HCT116 (cell line): ENCODE data around the gene IRAK2. TPM values are rescaled to one million over a fixed set of nuclear protein-coding genes. Genes with fewer than 3 reads are reported as not detected.

Source experiments
- ATAC-seq: fragments of 200-7000 bp; cut with Tn5 transposase; 2 replicates; pipeline ENCODE4 v1.9.1; 2020; ENCODE audit warnings: mild to moderate bottlenecking, moderate library complexity
- Bru-seq: library from RNA; stranded (reverse); fragments of 400-500 nt; gene quantifications from one replicate; lab custom pipeline; 2021; lab: Mats Ljungman, UMichigan
- BruChase-seq, 2 experiments: library from RNA; stranded (reverse); fragments of 400-500 nt; gene quantifications; one replicate each; lab custom pipeline; 2021; lab: Mats Ljungman, UMichigan
- BruUV-seq: library from RNA; stranded (reverse); fragments of 400-500 nt; replicated peaks from 2 replicates; lab custom pipeline; 2021; lab: Mats Ljungman, UMichigan
- CTCF ChIA-PET: fragments of 300-600 bp; sonication (Branson Sonifier 250); formaldehyde crosslinking; loops from one replicate; lab custom pipeline; 2021; ENCODE audit warnings: antibody characterized with exemption; lab: Charles Lee
- POLR2A ChIA-PET: fragments of 300-600, 350-600 bp; sonication (Branson Sonifier 250); formaldehyde crosslinking; loops from one replicate; lab custom pipeline; 2021; ENCODE audit warnings: antibody characterized with exemption; lab: Charles Lee
- RAD21 ChIA-PET, 2 experiments: fragments of 300-600 bp; sonication (Branson Sonifier 250); formaldehyde crosslinking; loops; one replicate each; lab custom pipeline; 2023; ENCODE audit warnings: low total read pairs in 2 of 2; ENCODE audit not compliant: uncharacterized antibody in 2 of 2, unreplicated experiment in 2 of 2, low non-redundant PET in 1 of 2; lab: Charles Lee
- DNase-seq: peaks from one replicate; pipeline ENCODE4 v3.0.0-alpha.2; 2010; ENCODE audit warnings: low read depth, low spot score
- H2AFZ ChIP-seq: fragments of 200-600 bp; shearing (Covaris generic), sonication (generic); 2 replicates; pipeline ENCODE4 v1.6.1; 2017; ENCODE audit warnings: low read depth, mixed run types, mixed read lengths, antibody characterized with exemption, low read length; ENCODE audit not compliant: poor library complexity, severe bottlenecking
- H3K27ac ChIP-seq: 2 replicates; pipeline ENCODE4 v1.5.1; 2012; ENCODE audit warnings: low read depth, low read length
- H3K27me3 ChIP-seq: fragments of 200-600 bp; sonication (generic); 2 replicates; pipeline ENCODE4 v1.6.1; 2016; ENCODE audit warnings: mixed run types, low read length, mixed read lengths; ENCODE audit not compliant: insufficient read depth
- H3K36me3 ChIP-seq, 2 experiments: fragments of 200-500 bp in 1 of 2; fragments of 200-600 bp in 1 of 2; sonication (Bioruptor generic) in 1 of 2; sonication (generic) in 1 of 2; 2 replicates each; pipeline versions ENCODE4 v1.5.1 to v1.6.1; 2014 to 2016; ENCODE audit warnings: low read length in 2 of 2, inconsistent platforms in 1 of 2, mixed read lengths in 1 of 2, mixed run types in 1 of 2; ENCODE audit not compliant: insufficient read depth in 2 of 2, control insufficient read depth in 1 of 2
- H3K4me1 ChIP-seq, 2 experiments: fragments of 200-600 bp in 1 of 2; sonication (generic) in 1 of 2; 2 replicates each; pipeline versions ENCODE4 v1.5.1 to v1.6.1; 2012 to 2017; ENCODE audit warnings: low read length in 2 of 2, inconsistent platforms in 1 of 2, mild to moderate bottlenecking in 1 of 2, mixed read lengths in 1 of 2, mixed run types in 1 of 2, moderate library complexity in 1 of 2; ENCODE audit not compliant: insufficient read depth in 2 of 2, control insufficient read depth in 1 of 2
- H3K4me2 ChIP-seq: fragments of 200-600 bp; sonication (generic); 2 replicates; pipeline ENCODE4 v1.6.1; 2017; ENCODE audit warnings: mixed run types, low read length, mixed read lengths
- H3K4me3 ChIP-seq, 2 experiments: fragments of 200-600 bp in 1 of 2; sonication (generic) in 1 of 2; replicated peaks in 1 of 2; 2 replicates each; pipeline ENCODE4 v1.5.1; 2011 to 2016; ENCODE audit warnings: low read length in 2 of 2, control low read depth in 1 of 2, low read depth in 1 of 2, mild to moderate bottlenecking in 1 of 2, mixed read lengths in 1 of 2, mixed run types in 1 of 2
- H3K79me2 ChIP-seq: fragments of 200-600 bp; sonication (generic); 2 replicates; pipeline ENCODE4 v1.6.1; 2017; ENCODE audit warnings: mild to moderate bottlenecking, mixed run types, low read length, moderate library complexity, mixed read lengths; ENCODE audit not compliant: insufficient read depth
- H3K9ac ChIP-seq: fragments of 200-600 bp; sonication (generic); 2 replicates; pipeline ENCODE4 v1.6.1; 2016; ENCODE audit warnings: low read length, mixed read lengths
- H3K9me2 ChIP-seq: fragments of 200-600 bp; sonication (generic), shearing (Covaris generic); 2 replicates; pipeline ENCODE4 v1.6.1; 2017; ENCODE audit warnings: mixed run types, mild to moderate bottlenecking, moderate library complexity; ENCODE audit not compliant: insufficient read depth
- H3K9me3 ChIP-seq, 2 experiments: fragments of 200-500 bp in 1 of 2; fragments of 200-600 bp in 1 of 2; sonication (Bioruptor generic) in 1 of 2; sonication (generic) in 1 of 2; 2 replicates each; pipeline ENCODE4 v1.6.1; 2014 to 2017; ENCODE audit warnings: low read length in 2 of 2, mixed read lengths in 2 of 2, inconsistent platforms in 1 of 2, low read depth in 1 of 2, mild to moderate bottlenecking in 1 of 2, mixed run types in 1 of 2, moderate library complexity in 1 of 2; ENCODE audit not compliant: control insufficient read depth in 1 of 2, insufficient read depth in 1 of 2
- H4K20me1 ChIP-seq: fragments of 200-600 bp; sonication (generic), shearing (Covaris generic); 2 replicates; pipeline ENCODE4 v1.6.1; 2017; ENCODE audit warnings: mixed run types, mild to moderate bottlenecking, moderate library complexity; ENCODE audit not compliant: insufficient read depth
- ATF3 ChIP-seq: IDR thresholded peaks from 2 replicates; pipeline ENCODE4 v1.6.1; 2012
- CBX3 ChIP-seq: IDR thresholded peaks from 2 replicates; pipeline ENCODE4 v1.6.1; 2012; ENCODE audit warnings: low read depth
- CEBPB ChIP-seq: IDR thresholded peaks from 2 replicates; pipeline ENCODE4 v1.6.1; 2012; ENCODE audit warnings: low read depth
- CTCF ChIP-seq, 3 experiments: fragments of 200-600 bp in 1 of 3; sonication (generic) in 1 of 3; IDR thresholded peaks in 2 of 3; conservative IDR thresholded peaks in 1 of 3; 2 replicates each; pipeline ENCODE4 v1.5.1; 2012 to 2017; ENCODE audit warnings: low read depth in 2 of 3, low read length in 2 of 3, antibody characterized with exemption in 1 of 3, borderline replicate concordance in 1 of 3, control low read depth in 1 of 3, mild to moderate bottlenecking in 1 of 3, mixed read lengths in 1 of 3, mixed run types in 1 of 3, moderate library complexity in 1 of 3; ENCODE audit not compliant: insufficient read depth in 1 of 3
- EGR1 ChIP-seq: IDR thresholded peaks from 2 replicates; pipeline ENCODE4 v1.6.1; 2012; ENCODE audit warnings: low read depth
- ELF1 ChIP-seq: IDR thresholded peaks from 2 replicates; pipeline ENCODE4 v1.6.1; 2012; ENCODE audit warnings: low read depth, borderline replicate concordance
- EZH2 ChIP-seq: fragments of 200-600 bp; sonication (generic); IDR thresholded peaks from 2 replicates; pipeline ENCODE4 v1.6.1; 2017; ENCODE audit warnings: antibody characterized with exemption, mixed run types
- EZH2phosphoT487 ChIP-seq: fragments of 200-600 bp; IDR thresholded peaks from 2 replicates; pipeline ENCODE4 v1.6.1; 2018; ENCODE audit warnings: antibody characterized with exemption, borderline replicate concordance
- FOSL1 ChIP-seq: IDR thresholded peaks from 2 replicates; pipeline ENCODE4 v1.6.1; 2012; ENCODE audit warnings: low read depth
- JUND ChIP-seq: IDR thresholded peaks from 2 replicates; pipeline ENCODE4 v1.6.1; 2012
- MAX ChIP-seq: IDR thresholded peaks from 2 replicates; pipeline ENCODE4 v1.6.1; 2012
- POLR2A ChIP-seq: IDR thresholded peaks from 2 replicates; pipeline ENCODE4 v1.7.0; 2011; ENCODE audit warnings: borderline replicate concordance; ENCODE audit not compliant: insufficient read depth, insufficient read length; ENCODE audit errors: extremely low read depth
- POLR2AphosphoS5 ChIP-seq: IDR thresholded peaks from 2 replicates; pipeline ENCODE4 v1.6.1; 2011; ENCODE audit warnings: mild to moderate bottlenecking, low read depth, low read length, moderate library complexity
- RAD21 ChIP-seq: IDR thresholded peaks from 2 replicates; pipeline ENCODE4 v1.6.1; 2012; ENCODE audit warnings: low read depth, mild to moderate bottlenecking
- REST ChIP-seq: IDR thresholded peaks from 2 replicates; pipeline ENCODE4 v1.6.1; 2012; ENCODE audit warnings: low read depth
- SIN3A ChIP-seq: IDR thresholded peaks from 2 replicates; pipeline ENCODE4 v1.6.1; 2012; ENCODE audit warnings: low read depth
- SRF ChIP-seq: IDR thresholded peaks from 2 replicates; pipeline ENCODE4 v1.6.1; 2012; ENCODE audit warnings: low read depth
- YY1 ChIP-seq: IDR thresholded peaks from 2 replicates; pipeline ENCODE4 v1.6.1; 2011; ENCODE audit warnings: low read length, low read depth, moderate library complexity, mild to moderate bottlenecking; ENCODE audit not compliant: insufficient replicate concordance; ENCODE audit errors: extremely low read depth
- ZNF274 ChIP-seq: fragments of 200-500 bp; sonication (Bioruptor generic); IDR thresholded peaks from 2 replicates; pipeline ENCODE4 v1.6.1; 2014; ENCODE audit warnings: mild to moderate bottlenecking, low read depth, low read length, inconsistent platforms
- intact Hi-C: fragments of 100-400 bp; cut with micrococcal nuclease; formaldehyde crosslinking; loops from 2 replicates; pipeline ENCODE4 v1.10.0; 2022
- long read RNA-seq: library from polyadenylated mRNA; unstranded; transcript quantifications from one replicate; pipeline ENCODE4 v2.0.0, GENCODE V29; 2021; ENCODE audit not compliant: unreplicated experiment
- polyA plus RNA-seq: library from polyadenylated mRNA; unstranded; fragments of >200 nt; gene quantifications from 2 replicates; pipeline ENCODE4 v1.2.1, GENCODE V29; 2012; ENCODE audit warnings: missing spikeins
- total RNA-seq: library from RNA; stranded (reverse); gene quantifications from one replicate; pipeline ENCODE4 v1.2.1, GENCODE V29; 2021; ENCODE audit not compliant: unreplicated experiment

Gene IRAK2
- total RNA-seq = 3.6 TPM
- polyA plus RNA-seq = 1.9 and 2.0 TPM in 2 replicates
- percentile 47 among the genes with signal in this experiment for Bru-seq, nascent RNA
- percentile 42 among the genes with signal in this experiment for BruChase-seq, experiment 1, labeled RNA remaining after a 6-hour chase
- percentile 46 among the genes with signal in this experiment for BruChase-seq, experiment 2, labeled RNA remaining after a 2-hour chase
- long read RNA-seq, transcript IRAK2-201 (13 exons, 3,483 nt) = major isoform, 7 of 12 reads
- long read RNA-seq, partial matches to known transcripts = 1 of 12 reads
- long read RNA-seq, other reads (novel, unspliced or antisense) = 4 of 12 reads

- H3K4me2 ChIP-seq = peak within 1 kb of the TSS; percentile 98
- no peaks in the 10 kb centered on the region for H4K20me1 ChIP-seq
- no TSS peak for BruUV-seq
- TF ChIP-seq FOSL1 (no peak), POLR2AphosphoS5 (peak; percentile 81), POLR2A (peak; percentile 50), MAX (peak; percentile 72), CEBPB (no peak), SIN3A (no peak), CBX3 (0 out of 2 replicates have a peak, but pooled peaks have one; percentile 30), ATF3 (no peak), ZNF274 (no peak), SRF (no peak), EGR1 (no peak), ELF1 (no peak), CTCF (IDR thresholded peaks at IDR 0.05 in 2 of 3, conservative IDR thresholded peaks at IDR 0.05 in 1 of 3; ENCODE audit: borderline replicate concordance in 1 of 3, insufficient read depth in 1 of 3, low read depth in 2 of 3, low read length in 2 of 3) (peak in 2 of 3 experiments; percentile 54 to 68; a peak in 4 of 6 replicates), REST (no peak), EZH2 (no peak), JUND (no peak), YY1 (peak; percentile 50), RAD21 (peak; percentile 47), EZH2phosphoT487 (no peak)
Observed at GRCh38 chr3:10164546-10165393, at the start of gene IRAK2. IRAK2 (plus strand) TSS chr3:10164919; CDS start chr3:10164955, 36 bp downstream.

More at GRCh38 chr3:10164546-10165393, at the start of gene IRAK2:
- ChIA-PET RAD21 (no interaction called here), POLR2A (interaction anchor here (1.1 kb wide), 1 partner anchor 23 kb away, joined by 4 read pairs; the partner anchor contains the start of gene VHL), CTCF (interaction anchor here (1.3 to 2.1 kb wide), 2 partner anchors 27 to 154 kb away, joined by 4 read pairs; no protein-coding TSS in a partner anchor)
- no peaks in the 10 kb centered on the region for H3K9me3 ChIP-seq
- H3K9me2 ChIP-seq = no peaks in the 10 kb centered on the region
- H3K27ac ChIP-seq = peak within 1 kb of the TSS; percentile 39; the same call in 1 of the 2 replicates
- no peaks in the 10 kb centered on the region for H3K36me3 ChIP-seq
- intact Hi-C loops = loop anchor here (2.0 to 5.0 kb wide), 2 partner anchors 43 to 60 kb away; no protein-coding TSS in a partner anchor
- H3K4me3 ChIP-seq = peak within 1 kb of the TSS; percentile 68 to 86
- H3K79me2 ChIP-seq = no peaks in the 10 kb centered on the region
- H3K4me1 ChIP-seq = peaks cover 6 to 15% of the 10 kb centered on the region in 2 experiments; a peak in 1 of 4 replicates
- H2AFZ ChIP-seq = peak within 1 kb of the TSS; percentile 99
- peak within 1 kb of the TSS; percentile 71 for H3K9ac ChIP-seq
- DNase-seq (peak; percentile 22), ATAC-seq (peak; percentile 94)
- no peaks in the 10 kb centered on the region for H3K27me3 ChIP-seq
